Measurements from ENCODE around the gene RRH. TPM values are rescaled to one million over a fixed set of nuclear protein-coding genes. Genes with fewer than 3 reads are reported as not detected.

Gene RRH
- total and polyA plus RNA-seq, 2 of the 4 experiments (the other 2 are of a cell fraction): 0.05 TPM; not detected in 1

- BruUV-seq (replicated peaks): no TSS peak
- H4K8ac ChIP-seq (ENCODE audit: low read depth in 2 of 2, low read length in 2 of 2): no peak overlapping the region
- no peaks in the 10 kb centered on the region for H3K9me1 ChIP-seq (ENCODE audit: insufficient read depth, low read length)
- no peak overlapping the region for H3K27ac ChIP-seq (ENCODE audit: insufficient read depth, low read length)
- H3K4me3 ChIP-seq (ENCODE audit: insufficient read depth, low read depth, low read length): no peak overlapping the region
- H3K4me1 ChIP-seq (ENCODE audit: control insufficient read depth, insufficient read depth, low read length): no peaks in the 10 kb centered on the region
- H3K9me3 ChIP-seq (ENCODE audit: control insufficient read depth, insufficient read depth, low read length): no peaks in the 10 kb centered on the region
- DNase-seq (no peak), ATAC-seq (ENCODE audit: low read depth) (no peak)
- H2BK15ac ChIP-seq (ENCODE audit: low read depth, low read length): no peak overlapping the region
- no peak overlapping the region for H2BK20ac ChIP-seq (ENCODE audit: low read depth, low read length)
- no peak overlapping the region for H2BK120ac ChIP-seq (ENCODE audit: low read depth, low read length)
- H3K4ac ChIP-seq (ENCODE audit: low read depth, low read length): no peak overlapping the region
- no peak overlapping the region for H2AK9ac ChIP-seq (replicated peaks; ENCODE audit: low read depth, low read length, poor library complexity)
- no peak overlapping the region for H3K23ac ChIP-seq (ENCODE audit: low read depth, low read length)
- H3K4me2 ChIP-seq (ENCODE audit: low read depth, low read length): no peak overlapping the region
- no peak overlapping the region for H3K18ac ChIP-seq (ENCODE audit: low read depth, low read length)
- CTCF ChIA-PET: no interaction called here
- no peak overlapping the region for H2AK5ac ChIP-seq (ENCODE audit: low read depth, low read length)
- no peaks in the 10 kb centered on the region for H4K20me1 ChIP-seq (ENCODE audit: insufficient read depth, low read length)
- H3K56ac ChIP-seq (ENCODE audit: extremely low read depth, insufficient read depth, low read length): no peak overlapping the region
- H3K14ac ChIP-seq (replicated peaks; ENCODE audit: low read depth, low read length): no peak overlapping the region
- no peaks in the 10 kb centered on the region for H3K79me1 ChIP-seq (ENCODE audit: low read depth in 1 of 2, low read length in 2 of 2)
- POLR2A ChIA-PET (ENCODE audit: unreplicated experiment): no interaction called here
- no peaks in the 10 kb centered on the region for H3K36me3 ChIP-seq (ENCODE audit: control insufficient read depth, insufficient read depth, low read length)
- H4K91ac ChIP-seq (ENCODE audit: insufficient read depth, low read depth, low read length): no peak overlapping the region
- no CpG with 5 or more reads among the region's 2 CpGs for WGBS, 2 experiments (ENCODE audit: extremely low coverage in 2 of 2, insufficient read length in 1 of 2)
- TF ChIP-seq RAD21 (IDR thresholded peaks at IDR 0.05; ENCODE audit: low read length) (no peak), CEBPB (IDR thresholded peaks at IDR 0.05; ENCODE audit: low read depth, low read length) (no peak), MAZ (IDR thresholded peaks at IDR 0.05; ENCODE audit: borderline replicate concordance, low read depth, low read length) (no peak), MXI1 (IDR thresholded peaks at IDR 0.05; ENCODE audit: borderline replicate concordance, low read depth, low read length) (no peak), CTCF (conservative IDR thresholded peaks at IDR 0.05; ENCODE audit: low read depth, low read length) (no peak), NFE2L2 (IDR thresholded peaks at IDR 0.05; ENCODE audit: low read depth, low read length) (no peak), RCOR1 (IDR thresholded peaks at IDR 0.05; ENCODE audit: insufficient replicate concordance, low read length) (no peak), RFX5 (IDR thresholded peaks at IDR 0.05; ENCODE audit: low read depth, low read length) (no peak)
- no peak overlapping the region for H4K5ac ChIP-seq (ENCODE audit: low read depth, low read length)
- no peak overlapping the region for H3K9ac ChIP-seq (ENCODE audit: low read depth, low read length)
- in situ Hi-C loops (cut with MboI; ENCODE audit: low sequenced_read_pairs): no loop called here
- intact Hi-C loops (cut with micrococcal nuclease): no loop called here
- no peak overlapping the region for H2BK5ac ChIP-seq (ENCODE audit: low read depth, low read length, poor library complexity, severe bottlenecking)
- H3K27me3 ChIP-seq (ENCODE audit: control insufficient read depth, insufficient read depth, low read length): peaks cover 3% of the 10 kb centered on the region
- no peak overlapping the region for H2AFZ ChIP-seq (replicated peaks; ENCODE audit: low read length, poor library complexity)
- dilution Hi-C loops (cut with HindIII; ENCODE audit: low sequenced_read_pairs, unreplicated experiment): no loop called here
Observed at GRCh38 chr4:109848501-109848900, 20.7 kb downstream of the RRH start.
